ENCODE data around the gene SSTR4. TPM values are rescaled to one million over a fixed set of nuclear protein-coding genes. Genes with fewer than 3 reads are reported as not detected.

The SSTR4 gene
- polyA plus RNA-seq, 2 donors, result not detected

DNA sequence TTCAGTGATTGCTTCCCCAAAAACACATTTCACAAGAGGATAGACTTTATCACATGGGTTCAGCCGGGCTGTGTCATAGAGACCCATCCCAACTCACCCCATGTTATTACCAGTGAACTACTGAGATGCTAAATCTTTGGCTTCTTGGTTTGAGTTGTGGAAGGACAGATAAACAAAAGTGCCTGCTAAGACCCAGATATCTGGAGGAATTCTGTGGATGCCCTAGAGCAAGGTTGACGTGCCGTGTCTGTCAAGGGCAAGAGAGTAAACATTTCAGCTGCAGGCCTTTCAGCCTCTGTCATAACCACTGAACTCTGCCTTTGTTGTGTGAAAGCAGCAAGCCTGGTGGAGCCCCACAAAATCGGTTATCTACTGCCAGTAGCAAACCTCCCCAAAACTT is 25.5 kb downstream of the SSTR4 start:
- 63 to 67% methylated on average over 4 of the region's 4 CpGs for WGBS, 2 donors
- H3K36me3 ChIP-seq (ENCODE audit: control insufficient read depth in 2 of 2, insufficient read depth in 2 of 2, low read length in 1 of 2), result no peaks in the 10 kb centered on the region
- H3K9me3 ChIP-seq (ENCODE audit: control insufficient read depth in 2 of 2, insufficient read depth in 1 of 2, low read depth in 1 of 2, low read length in 1 of 2), result no peaks in the 10 kb centered on the region
- H3K27ac ChIP-seq (ENCODE audit: low read depth in 2 of 2, low read length in 1 of 2), result no peak overlapping the region
- H3K4me1 ChIP-seq (ENCODE audit: control insufficient read depth in 2 of 2, insufficient read depth in 2 of 2, low read length in 1 of 2), result peaks cover 0 to 4% of the 10 kb centered on the region in 2 donors
- no peaks in the 10 kb centered on the region for H3K27me3 ChIP-seq (ENCODE audit: control insufficient read depth in 1 of 2, insufficient read depth in 2 of 2, low read length in 2 of 2)
- H3K4me3 ChIP-seq (ENCODE audit: low read depth in 1 of 2, low read length in 2 of 2), result no peak overlapping the region

GRCh38 chr20:23061262-23061661 is 26.1 kb downstream of the SSTR4 start:
- Histone ChIP-seq H3K9me3 (ENCODE audit: control insufficient read depth in 2 of 2, insufficient read depth in 1 of 2, low read depth in 1 of 2, low read length in 1 of 2) (no peaks in the 10 kb centered on the region), H3K4me1 (ENCODE audit: control insufficient read depth in 2 of 2, insufficient read depth in 2 of 2, low read length in 1 of 2) (peaks cover 0 to 4% of the 10 kb centered on the region in 2 donors), H3K36me3 (ENCODE audit: control insufficient read depth in 2 of 2, insufficient read depth in 2 of 2, low read length in 1 of 2) (no peaks in the 10 kb centered on the region), H3K27me3 (ENCODE audit: control insufficient read depth in 1 of 2, insufficient read depth in 2 of 2, low read length in 2 of 2) (no peaks in the 10 kb centered on the region), H3K4me3 (ENCODE audit: low read depth in 1 of 2, low read length in 2 of 2) (no peak overlapping the region), H3K27ac (ENCODE audit: low read depth in 2 of 2, low read length in 1 of 2) (peak overlapping the region; percentile 58 to 67)
- 73 to 76% methylated on average over 5 of the region's 5 CpGs for WGBS, 2 donors

DNA sequence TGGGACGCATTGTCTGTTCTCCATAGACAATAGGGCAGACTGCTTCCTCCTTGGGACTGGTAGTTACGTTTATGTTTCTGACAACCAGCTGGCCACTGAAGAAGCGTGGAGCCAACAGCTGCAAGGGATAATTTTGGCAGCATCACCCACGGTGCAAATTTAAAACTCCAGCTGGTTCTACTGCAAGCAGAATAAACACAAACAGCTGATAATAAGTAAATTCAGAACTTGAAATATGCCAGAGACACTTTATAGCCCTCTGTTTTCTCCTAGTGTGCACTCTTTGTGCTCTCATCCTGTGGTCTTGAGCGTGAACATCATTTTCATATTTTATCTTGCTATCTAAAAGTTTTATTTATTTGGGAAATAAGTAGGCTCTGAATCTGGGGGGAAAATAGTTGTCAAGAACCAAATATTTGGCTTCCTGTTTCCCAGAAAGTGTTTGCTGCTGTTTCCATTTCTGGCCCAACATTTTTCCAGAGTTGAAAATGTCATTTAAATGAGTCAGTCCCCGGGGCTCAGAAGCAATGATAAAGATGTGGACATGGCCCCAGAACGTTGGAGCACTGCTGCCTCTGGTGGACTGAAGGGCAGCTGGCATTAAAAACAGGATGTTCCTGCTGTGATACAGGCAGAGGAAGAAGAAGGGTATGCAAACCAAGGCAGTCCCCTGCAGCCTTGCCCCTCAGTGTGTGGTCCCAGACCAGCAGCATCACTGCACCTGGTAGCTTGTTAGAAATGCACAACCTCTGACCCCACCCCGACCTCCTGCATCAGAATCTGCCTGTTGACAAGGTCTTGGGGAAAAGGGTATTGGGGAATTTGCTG is 26.8 kb downstream of the SSTR4 start:
- WGBS, 2 donors, result 40 to 42% methylated on average over 8 of the region's 8 CpGs
- Histone ChIP-seq H3K27me3 (ENCODE audit: control insufficient read depth in 1 of 2, insufficient read depth in 2 of 2, low read length in 2 of 2) (no peaks in the 10 kb centered on the region), H3K4me3 (ENCODE audit: low read depth in 1 of 2, low read length in 2 of 2) (no peak overlapping the region), H3K9me3 (ENCODE audit: control insufficient read depth in 2 of 2, insufficient read depth in 1 of 2, low read depth in 1 of 2, low read length in 1 of 2) (no peaks in the 10 kb centered on the region), H3K27ac (ENCODE audit: low read depth in 2 of 2, low read length in 1 of 2) (peak overlapping the region; percentile 58 to 67), H3K4me1 (ENCODE audit: control insufficient read depth in 2 of 2, insufficient read depth in 2 of 2, low read length in 1 of 2) (peaks cover 0 to 4% of the 10 kb centered on the region in 2 donors), H3K36me3 (ENCODE audit: control insufficient read depth in 2 of 2, insufficient read depth in 2 of 2, low read length in 1 of 2) (no peaks in the 10 kb centered on the region)

GRCh38 chr20:23062632-23063031 is 27.5 kb downstream of the SSTR4 start:
- Histone ChIP-seq H3K27ac (ENCODE audit: low read depth in 2 of 2, low read length in 1 of 2) (peak overlapping the region; percentile 11 to 55), H3K27me3 (ENCODE audit: control insufficient read depth in 1 of 2, insufficient read depth in 2 of 2, low read length in 2 of 2) (no peaks in the 10 kb centered on the region), H3K4me1 (ENCODE audit: control insufficient read depth in 2 of 2, insufficient read depth in 2 of 2, low read length in 1 of 2) (peaks cover 0 to 4% of the 10 kb centered on the region in 2 donors), H3K9me3 (ENCODE audit: control insufficient read depth in 2 of 2, insufficient read depth in 1 of 2, low read depth in 1 of 2, low read length in 1 of 2) (no peaks in the 10 kb centered on the region), H3K36me3 (ENCODE audit: control insufficient read depth in 2 of 2, insufficient read depth in 2 of 2, low read length in 1 of 2) (no peaks in the 10 kb centered on the region), H3K4me3 (ENCODE audit: low read depth in 1 of 2, low read length in 2 of 2) (no peak overlapping the region)

DNA sequence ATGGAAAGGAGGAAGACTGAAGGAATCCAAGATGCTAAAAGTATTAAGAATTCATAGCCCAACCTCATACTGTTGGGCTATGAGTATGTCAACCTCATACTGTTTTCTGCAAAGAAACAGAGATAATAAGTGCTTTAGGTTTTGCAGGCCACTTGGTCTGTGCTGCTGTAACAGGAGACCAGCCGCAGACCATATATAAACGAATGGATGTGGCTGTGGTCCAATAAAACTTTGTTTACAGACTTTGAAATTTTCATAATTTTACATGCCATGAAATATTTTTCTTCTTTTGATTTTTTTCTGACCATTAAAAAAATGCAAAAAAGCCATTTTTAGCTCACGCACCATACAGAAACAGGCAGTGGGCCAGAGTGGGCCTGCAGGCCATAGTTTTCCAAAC is 28.1 kb downstream of the SSTR4 start:
- Histone ChIP-seq H3K27me3 (ENCODE audit: control insufficient read depth in 1 of 2, insufficient read depth in 2 of 2, low read length in 2 of 2) (no peaks in the 10 kb centered on the region), H3K27ac (ENCODE audit: low read depth in 2 of 2, low read length in 1 of 2) (no peak overlapping the region), H3K36me3 (ENCODE audit: control insufficient read depth in 2 of 2, insufficient read depth in 2 of 2, low read length in 1 of 2) (no peaks in the 10 kb centered on the region), H3K4me3 (ENCODE audit: low read depth in 1 of 2, low read length in 2 of 2) (no peak overlapping the region), H3K9me3 (ENCODE audit: control insufficient read depth in 2 of 2, insufficient read depth in 1 of 2, low read depth in 1 of 2, low read length in 1 of 2) (no peaks in the 10 kb centered on the region), H3K4me1 (ENCODE audit: control insufficient read depth in 2 of 2, insufficient read depth in 2 of 2, low read length in 1 of 2) (peaks cover 0 to 4% of the 10 kb centered on the region in 2 donors)
- 78 to 79% methylated on average over 3 of the region's 3 CpGs for WGBS, 2 donors

DNA sequence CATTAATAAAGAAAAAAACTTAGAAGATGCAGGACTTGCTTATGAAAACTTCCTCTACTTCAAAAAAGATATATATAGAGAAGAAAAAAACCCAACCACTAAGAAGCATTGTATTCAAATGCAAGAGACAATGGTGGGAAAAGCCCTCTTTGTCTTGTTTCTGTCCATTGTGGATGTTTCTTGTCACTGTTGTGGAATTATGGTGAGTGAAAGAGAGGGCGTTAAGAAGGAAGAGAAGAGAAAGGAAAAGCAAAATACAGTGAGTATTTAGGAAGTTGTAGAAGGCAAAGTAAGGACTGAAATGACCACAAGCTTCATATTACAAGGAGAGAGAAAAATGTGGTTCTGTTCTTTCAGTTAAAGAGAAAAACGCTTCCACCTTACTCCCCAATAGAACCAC is 28.5 kb downstream of the SSTR4 start:
- H3K27me3 ChIP-seq (ENCODE audit: control insufficient read depth in 1 of 2, insufficient read depth in 2 of 2, low read length in 2 of 2), result no peaks in the 10 kb centered on the region
- H3K27ac ChIP-seq (ENCODE audit: low read depth in 2 of 2, low read length in 1 of 2), result no peak overlapping the region
- H3K36me3 ChIP-seq (ENCODE audit: control insufficient read depth in 2 of 2, insufficient read depth in 2 of 2, low read length in 1 of 2), result no peaks in the 10 kb centered on the region
- 69 to 81% methylated on average over 2 of the region's 2 CpGs for WGBS, 2 donors
- H3K9me3 ChIP-seq (ENCODE audit: control insufficient read depth in 2 of 2, insufficient read depth in 1 of 2, low read depth in 1 of 2, low read length in 1 of 2), result no peaks in the 10 kb centered on the region
- H3K4me3 ChIP-seq (ENCODE audit: low read depth in 1 of 2, low read length in 2 of 2), result no peak overlapping the region
- peaks cover 0 to 4% of the 10 kb centered on the region in 2 donors for H3K4me1 ChIP-seq (ENCODE audit: control insufficient read depth in 2 of 2, insufficient read depth in 2 of 2, low read length in 1 of 2)

DNA sequence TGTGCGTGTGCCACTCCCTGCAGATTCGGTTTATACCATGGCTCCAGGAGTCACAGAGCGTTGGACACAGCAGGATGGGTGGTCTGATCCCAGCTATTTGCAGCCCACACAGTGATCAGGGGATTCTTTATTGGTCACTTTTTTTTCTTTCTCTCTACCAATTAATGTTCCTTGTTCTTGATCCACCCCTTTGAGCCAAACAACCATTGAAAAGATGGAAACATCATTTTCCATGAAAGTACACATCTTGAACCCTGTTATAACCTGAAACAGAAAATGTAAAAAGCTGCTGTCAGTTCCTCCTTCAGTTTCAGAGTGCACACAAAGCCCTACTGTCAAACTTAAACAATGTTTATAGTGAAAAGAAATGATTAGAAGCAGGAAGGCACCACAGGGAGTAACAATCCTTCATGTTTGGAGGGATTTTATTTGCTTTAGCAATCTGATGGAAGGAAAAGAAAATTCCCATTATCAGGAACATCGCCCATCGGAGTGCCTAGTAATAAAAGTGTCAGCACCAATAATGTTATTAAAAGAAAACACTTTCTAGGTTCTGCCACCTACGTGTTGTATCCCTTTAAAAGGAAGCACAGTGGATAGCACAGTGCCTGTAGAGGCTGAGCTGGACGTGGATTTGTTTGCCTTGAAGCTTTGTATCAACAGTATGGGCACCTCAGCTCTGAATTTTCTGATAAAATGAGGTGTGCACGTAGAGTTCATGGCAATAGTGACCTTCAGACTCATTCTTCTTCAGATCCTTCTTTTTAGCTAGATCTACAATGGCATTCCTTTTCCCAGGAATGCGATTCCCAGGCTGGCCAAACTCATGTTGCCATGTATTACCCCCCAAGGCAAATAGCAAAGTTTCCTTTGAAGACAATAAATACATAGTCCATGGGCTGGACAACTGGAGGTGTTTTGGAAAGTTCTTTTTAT is 30.4 kb downstream of the SSTR4 start:
- 71 to 72% methylated on average over 9 of the region's 9 CpGs for WGBS, 2 donors
- H3K4me1 ChIP-seq (ENCODE audit: control insufficient read depth in 2 of 2, insufficient read depth in 2 of 2, low read length in 1 of 2), result peaks cover 0 to 4% of the 10 kb centered on the region in 2 donors
- no peaks in the 10 kb centered on the region for H3K27me3 ChIP-seq (ENCODE audit: control insufficient read depth in 1 of 2, insufficient read depth in 2 of 2, low read length in 2 of 2)

DNA sequence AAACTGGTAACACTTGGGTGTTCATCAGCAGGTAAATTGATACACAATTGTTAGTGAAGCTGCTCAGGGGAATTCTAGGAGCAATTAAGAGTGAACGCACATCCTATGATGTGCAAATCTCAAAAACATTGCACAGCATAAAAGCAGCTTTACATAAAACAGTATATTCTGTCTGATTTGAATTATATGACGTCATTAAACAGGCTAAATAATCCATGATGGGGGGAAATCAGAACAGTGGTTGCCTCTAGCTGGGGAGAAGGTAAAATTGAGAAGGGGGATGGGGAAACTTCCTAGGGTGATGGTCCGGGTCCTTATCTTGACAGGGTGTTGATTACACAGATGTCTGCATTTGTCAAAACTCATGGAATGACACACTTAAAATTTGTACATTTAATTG is 31.7 kb downstream of the SSTR4 start:
- Histone ChIP-seq H3K4me1 (ENCODE audit: control insufficient read depth in 2 of 2, insufficient read depth in 2 of 2, low read length in 1 of 2) (peaks cover 0 to 4% of the 10 kb centered on the region in 2 donors), H3K9me3 (ENCODE audit: control insufficient read depth in 2 of 2, insufficient read depth in 1 of 2, low read depth in 1 of 2, low read length in 1 of 2) (no peaks in the 10 kb centered on the region), H3K4me3 (ENCODE audit: low read depth in 1 of 2, low read length in 2 of 2) (no peak overlapping the region), H3K27ac (ENCODE audit: low read depth in 2 of 2, low read length in 1 of 2) (no peak overlapping the region), H3K36me3 (ENCODE audit: control insufficient read depth in 2 of 2, insufficient read depth in 2 of 2, low read length in 1 of 2) (no peaks in the 10 kb centered on the region), H3K27me3 (ENCODE audit: control insufficient read depth in 1 of 2, insufficient read depth in 2 of 2, low read length in 2 of 2) (no peaks in the 10 kb centered on the region)
- 89 to 94% methylated on average over 3 of the region's 3 CpGs for WGBS, 2 donors

More for the DNA sequence above, 30.4 kb downstream of the SSTR4 start:
- H3K9me3 ChIP-seq (ENCODE audit: control insufficient read depth in 2 of 2, insufficient read depth in 1 of 2, low read depth in 1 of 2, low read length in 1 of 2), result no peaks in the 10 kb centered on the region
- no peak overlapping the region for H3K27ac ChIP-seq (ENCODE audit: low read depth in 2 of 2, low read length in 1 of 2)
- H3K36me3 ChIP-seq (ENCODE audit: control insufficient read depth in 2 of 2, insufficient read depth in 2 of 2, low read length in 1 of 2), result no peaks in the 10 kb centered on the region
- H3K4me3 ChIP-seq (ENCODE audit: low read depth in 1 of 2, low read length in 2 of 2), result no peak overlapping the region

DNA sequence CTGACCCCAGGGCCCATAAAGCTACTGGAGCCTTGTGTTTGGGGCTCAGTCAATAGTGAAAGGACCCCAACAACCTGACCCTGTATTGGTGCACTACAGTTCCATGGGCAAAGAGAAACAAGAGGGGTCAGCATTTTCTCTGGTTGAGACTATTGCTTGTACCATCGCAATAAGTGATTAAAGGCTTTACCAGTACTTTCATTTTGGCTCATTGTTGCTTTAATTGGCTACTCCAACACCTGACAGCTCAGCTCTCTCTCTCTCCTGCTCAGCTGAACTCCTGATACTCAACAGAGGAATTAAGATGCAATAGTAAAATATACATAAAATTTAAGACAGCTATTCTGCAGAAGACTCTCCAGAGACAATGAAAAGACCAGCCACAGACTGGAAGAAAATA is 33.2 kb downstream of the SSTR4 start:
- Histone ChIP-seq H3K36me3 (ENCODE audit: control insufficient read depth in 2 of 2, insufficient read depth in 2 of 2, low read length in 1 of 2) (no peaks in the 10 kb centered on the region), H3K4me1 (ENCODE audit: control insufficient read depth in 2 of 2, insufficient read depth in 2 of 2, low read length in 1 of 2) (no peaks in the 10 kb centered on the region), H3K4me3 (ENCODE audit: low read depth in 1 of 2, low read length in 2 of 2) (no peak overlapping the region), H3K9me3 (ENCODE audit: control insufficient read depth in 2 of 2, insufficient read depth in 1 of 2, low read depth in 1 of 2, low read length in 1 of 2) (no peaks in the 10 kb centered on the region), H3K27ac (ENCODE audit: low read depth in 2 of 2, low read length in 1 of 2) (no peak overlapping the region), H3K27me3 (ENCODE audit: control insufficient read depth in 1 of 2, insufficient read depth in 2 of 2, low read length in 2 of 2) (no peaks in the 10 kb centered on the region)
- 72 to 73% methylated on average over 1 of the region's 1 CpG for WGBS, 2 donors
